NCI-H2227 (cell line): ENCODE results near the gene MPIG6B.
A peak's percentile ranks its signal among the peaks of the same experiment; 100 is the strongest.

ENCODE experiments used
- DNase-seq: peaks from one replicate; lab custom pipeline; 2025; ENCODE audit not compliant: unreplicated experiment; lab: John Stamatoyannopoulos, UW

The MPIG6B gene

GRCh38 chr6:31736768-31737314, 13.7 kb downstream of the MPIG6B start:
- no peak for DNase-seq

GRCh38 chr6:31737315-31737990, 14.3 kb downstream of the MPIG6B start:
- DNase-seq, result peak; percentile 71

GRCh38 chr6:31737991-31738979, 15.1 kb downstream of the MPIG6B start:
- DNase-seq, result peak; percentile 58

- peak; percentile 100 for DNase-seq
Observed at GRCh38 chr6:31739639-31740396, 16.6 kb downstream of the MPIG6B start, which contains the start of gene MSH5. MSH5 (plus strand) TSS chr6:31740005; CDS start chr6:31740467, 462 bp downstream.

- no peak for DNase-seq
Observed at GRCh38 chr6:31740397-31741223, 17.4 kb downstream of the MPIG6B start.

- DNase-seq, result no peak
Observed at GRCh38 chr6:31741815-31742214, 18.6 kb downstream of the MPIG6B start.

- no peak for DNase-seq
Observed at GRCh38 chr6:31742894-31743293, 19.7 kb downstream of the MPIG6B start.

- DNase-seq, result no peak
Observed at GRCh38 chr6:31744422-31744821, 21.2 kb downstream of the MPIG6B start.

- no peak for DNase-seq
Observed at GRCh38 chr6:31749301-31750036, 26.3 kb downstream of the MPIG6B start.

- no peak for DNase-seq
Observed at GRCh38 chr6:31750411-31751022, 27.3 kb downstream of the MPIG6B start.

GRCh38 chr6:31752739-31753319, 29.7 kb downstream of the MPIG6B start:
- DNase-seq, result no peak

- DNase-seq, result no peak
Observed at GRCh38 chr6:31758281-31758680, 35.1 kb downstream of the MPIG6B start.

GRCh38 chr6:31760790-31761189, 37.6 kb downstream of the MPIG6B start:
- no peak for DNase-seq

- DNase-seq, result no peak
Observed at GRCh38 chr6:31761343-31761742, 38.2 kb downstream of the MPIG6B start.

- no peak for DNase-seq
Observed at GRCh38 chr6:31762356-31762755, 39.2 kb downstream of the MPIG6B start, which contains the start of gene SAPCD1. SAPCD1 (plus strand) TSS chr6:31762656; CDS start chr6:31763055, 399 bp downstream.

- DNase-seq, result no peak
Observed at GRCh38 chr6:31762878-31763618, 39.9 kb downstream of the MPIG6B start.

- DNase-seq, result no peak
Observed at GRCh38 chr6:31763619-31763940, 40.4 kb downstream of the MPIG6B start.

- no peak for DNase-seq
Observed at GRCh38 chr6:31764198-31764597, 41.0 kb downstream of the MPIG6B start.
